ENCODE results near the gene KRTAP9-1.

- no peak for TF ChIP-seq CTCF (conservative IDR thresholded peaks at IDR 0.05 in 1 of 2, IDR thresholded peaks at IDR 0.05 in 1 of 2; ENCODE audit: low read depth in 1 of 2, low read length in 2 of 2)
- no peak for TF ChIP-seq EZH2 (IDR thresholded peaks at IDR 0.05; ENCODE audit: low read length, missing control alignments)
Measured at GRCh38 chr17:41226051-41226450, 36.4 kb downstream of the KRTAP9-1 start.
